Type B pancreatic cell (in vitro differentiated cells): ENCODE results near the gene ACTN4. TPM values are rescaled to one million over a fixed set of nuclear protein-coding genes. Genes with fewer than 3 reads are reported as not detected.
A peak's percentile ranks its signal among the peaks of the same experiment; 100 is the strongest.

Source experiments
- DNase-seq: peaks from one replicate; pipeline ENCODE4 v3.0.0; 2021; ENCODE audit warnings: mixed read lengths; ENCODE audit not compliant: unreplicated experiment; ENCODE audit errors: extremely low spot score
- H3K27ac Mint-ChIP-seq: 2 replicates; pipeline ENCODE4 v1.8.0; 2021; ENCODE audit warnings: mild to moderate bottlenecking, mixed read lengths
- H3K27me3 Mint-ChIP-seq: 2 replicates; pipeline ENCODE4 v1.8.0; 2021; ENCODE audit warnings: mixed read lengths
- H3K36me3 Mint-ChIP-seq: 2 replicates; pipeline ENCODE4 v1.8.0; 2021; ENCODE audit warnings: mixed read lengths
- H3K4me1 Mint-ChIP-seq: one replicate; pipeline ENCODE4 v1.8.0; 2021; ENCODE audit warnings: mixed read lengths; ENCODE audit not compliant: unreplicated experiment
- H3K4me3 Mint-ChIP-seq: 2 replicates; pipeline ENCODE4 v1.8.0; 2021; ENCODE audit warnings: mild to moderate bottlenecking, mixed read lengths
- H3K9me3 Mint-ChIP-seq: 2 replicates; pipeline ENCODE4 v1.8.0; 2021; ENCODE audit warnings: mixed read lengths
- total RNA-seq: library from RNA; stranded (reverse); gene quantifications from 2 replicates; pipeline ENCODE4 v1.2.1, GENCODE V29; 2021; ENCODE audit warnings: low replicate concordance
- TF ChIP-seq, protein P1 (sequence below): fragments of 200-600 bp; sonication (generic); conservative IDR thresholded peaks from 2 replicates; pipeline ENCODE4 v1.5.0; 2021; ENCODE audit warnings: antibody characterized with exemption, mild to moderate bottlenecking

The ACTN4 gene
- total RNA-seq, 1 donor from 2014 or later: 475 TPM

DNA sequence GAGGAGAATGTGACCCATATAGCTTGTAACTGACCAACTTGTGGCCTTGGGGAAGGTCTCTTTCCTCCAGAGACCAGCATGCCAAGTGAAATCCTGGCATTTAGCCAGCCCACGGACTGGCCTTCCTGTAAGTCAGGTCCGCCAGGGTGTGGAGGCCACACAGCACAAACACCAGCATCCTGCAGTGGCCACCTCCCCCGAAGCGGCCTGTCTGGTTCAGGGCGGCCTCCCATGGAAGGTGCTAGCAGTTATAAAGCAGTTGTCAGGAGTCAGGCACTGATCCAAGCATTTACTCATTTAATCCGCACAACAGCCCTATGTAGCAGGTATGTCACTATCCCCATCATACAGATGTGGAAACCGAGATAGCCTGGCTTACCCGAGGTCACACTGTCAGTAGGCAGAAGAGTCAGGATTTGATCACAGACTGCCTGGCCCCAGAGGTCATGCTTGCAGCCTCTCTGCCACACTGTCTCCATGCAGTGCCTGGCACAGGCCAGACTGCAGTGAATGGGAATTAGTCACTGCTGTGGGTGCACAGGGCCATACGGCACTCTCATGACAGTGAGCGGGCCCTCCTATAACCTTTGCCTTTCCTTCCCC lies 60.2 kb downstream of the ACTN4 start:
- H3K27ac Mint-ChIP-seq: peak overlapping the region; percentile 9
- no peaks in the 10 kb centered on the region for H3K9me3 Mint-ChIP-seq
- no peaks in the 10 kb centered on the region for H3K4me1 Mint-ChIP-seq
- no peak for DNase-seq
- H3K36me3 Mint-ChIP-seq: peaks cover 15% of the 10 kb centered on the region
- H3K27me3 Mint-ChIP-seq: no peaks in the 10 kb centered on the region
- TF ChIP-seq, protein P1, sequence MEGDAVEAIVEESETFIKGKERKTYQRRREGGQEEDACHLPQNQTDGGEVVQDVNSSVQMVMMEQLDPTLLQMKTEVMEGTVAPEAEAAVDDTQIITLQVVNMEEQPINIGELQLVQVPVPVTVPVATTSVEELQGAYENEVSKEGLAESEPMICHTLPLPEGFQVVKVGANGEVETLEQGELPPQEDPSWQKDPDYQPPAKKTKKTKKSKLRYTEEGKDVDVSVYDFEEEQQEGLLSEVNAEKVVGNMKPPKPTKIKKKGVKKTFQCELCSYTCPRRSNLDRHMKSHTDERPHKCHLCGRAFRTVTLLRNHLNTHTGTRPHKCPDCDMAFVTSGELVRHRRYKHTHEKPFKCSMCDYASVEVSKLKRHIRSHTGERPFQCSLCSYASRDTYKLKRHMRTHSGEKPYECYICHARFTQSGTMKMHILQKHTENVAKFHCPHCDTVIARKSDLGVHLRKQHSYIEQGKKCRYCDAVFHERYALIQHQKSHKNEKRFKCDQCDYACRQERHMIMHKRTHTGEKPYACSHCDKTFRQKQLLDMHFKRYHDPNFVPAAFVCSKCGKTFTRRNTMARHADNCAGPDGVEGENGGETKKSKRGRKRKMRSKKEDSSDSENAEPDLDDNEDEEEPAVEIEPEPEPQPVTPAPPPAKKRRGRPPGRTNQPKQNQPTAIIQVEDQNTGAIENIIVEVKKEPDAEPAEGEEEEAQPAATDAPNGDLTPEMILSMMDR: no peak
- no peak overlapping the region for H3K4me3 Mint-ChIP-seq

DNA sequence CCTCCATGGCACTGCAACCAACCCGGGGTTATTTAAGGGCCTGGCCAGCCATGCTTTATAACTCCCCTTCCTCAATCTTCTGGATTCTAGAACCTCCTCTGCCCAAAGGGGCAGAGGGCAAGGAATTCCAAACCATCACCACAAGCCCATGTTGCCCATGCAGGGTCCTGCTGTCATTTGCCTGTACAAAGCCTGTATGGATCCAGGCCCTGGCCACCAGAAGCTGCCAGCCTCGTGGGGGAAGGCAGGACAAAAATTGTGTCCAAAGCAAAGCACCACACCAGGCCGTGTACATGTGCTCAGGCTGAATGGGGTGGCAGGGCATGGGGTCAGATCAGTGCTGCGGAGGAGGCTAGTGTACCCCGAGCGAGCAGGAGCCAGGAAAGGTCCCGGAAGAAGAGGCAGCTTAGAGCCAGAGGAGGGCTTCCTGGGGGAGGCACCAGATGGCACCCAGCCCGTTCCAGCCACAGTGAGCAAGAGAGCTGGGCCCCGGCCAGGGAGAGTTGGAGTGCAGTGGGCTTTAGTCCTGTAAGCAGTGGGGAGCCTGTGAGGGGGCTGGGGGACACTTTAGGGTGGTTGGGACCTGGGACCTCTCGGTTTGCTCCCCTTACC lies 61.1 kb downstream of the ACTN4 start:
- H3K36me3 Mint-ChIP-seq: peaks cover 15% of the 10 kb centered on the region
- H3K27me3 Mint-ChIP-seq: no peaks in the 10 kb centered on the region
- DNase-seq: no peak
- H3K27ac Mint-ChIP-seq: no peak overlapping the region
- TF ChIP-seq, protein P1: no peak
- no peaks in the 10 kb centered on the region for H3K4me1 Mint-ChIP-seq
- H3K4me3 Mint-ChIP-seq: no peak overlapping the region
- no peaks in the 10 kb centered on the region for H3K9me3 Mint-ChIP-seq

DNA sequence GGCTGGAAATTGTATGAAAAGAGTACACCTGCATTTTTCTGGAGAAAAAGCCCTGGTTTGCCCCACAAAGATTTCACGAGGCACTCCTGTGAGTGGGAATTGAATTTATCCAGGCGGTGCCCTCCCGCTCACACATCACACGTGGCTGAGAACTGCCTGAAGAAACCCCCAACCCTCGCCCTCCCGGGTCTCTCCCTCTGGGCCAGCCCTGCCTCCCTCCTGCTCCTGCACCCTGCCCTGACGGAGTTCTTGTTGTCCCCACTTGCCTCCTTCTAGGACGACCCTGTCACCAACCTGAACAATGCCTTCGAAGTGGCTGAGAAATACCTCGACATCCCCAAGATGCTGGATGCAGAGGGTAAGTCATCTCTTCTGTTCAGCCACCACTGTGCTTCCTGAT lies 61.7 kb downstream of the ACTN4 start:
- Mint-ChIP-seq H3K27me3 (no peaks in the 10 kb centered on the region), H3K36me3 (peaks cover 18% of the 10 kb centered on the region), H3K4me1 (no peaks in the 10 kb centered on the region), H3K27ac (no peak overlapping the region), H3K4me3 (no peak overlapping the region), H3K9me3 (no peaks in the 10 kb centered on the region)
- TF ChIP-seq, protein P1: no peak
- no peak for DNase-seq

DNA sequence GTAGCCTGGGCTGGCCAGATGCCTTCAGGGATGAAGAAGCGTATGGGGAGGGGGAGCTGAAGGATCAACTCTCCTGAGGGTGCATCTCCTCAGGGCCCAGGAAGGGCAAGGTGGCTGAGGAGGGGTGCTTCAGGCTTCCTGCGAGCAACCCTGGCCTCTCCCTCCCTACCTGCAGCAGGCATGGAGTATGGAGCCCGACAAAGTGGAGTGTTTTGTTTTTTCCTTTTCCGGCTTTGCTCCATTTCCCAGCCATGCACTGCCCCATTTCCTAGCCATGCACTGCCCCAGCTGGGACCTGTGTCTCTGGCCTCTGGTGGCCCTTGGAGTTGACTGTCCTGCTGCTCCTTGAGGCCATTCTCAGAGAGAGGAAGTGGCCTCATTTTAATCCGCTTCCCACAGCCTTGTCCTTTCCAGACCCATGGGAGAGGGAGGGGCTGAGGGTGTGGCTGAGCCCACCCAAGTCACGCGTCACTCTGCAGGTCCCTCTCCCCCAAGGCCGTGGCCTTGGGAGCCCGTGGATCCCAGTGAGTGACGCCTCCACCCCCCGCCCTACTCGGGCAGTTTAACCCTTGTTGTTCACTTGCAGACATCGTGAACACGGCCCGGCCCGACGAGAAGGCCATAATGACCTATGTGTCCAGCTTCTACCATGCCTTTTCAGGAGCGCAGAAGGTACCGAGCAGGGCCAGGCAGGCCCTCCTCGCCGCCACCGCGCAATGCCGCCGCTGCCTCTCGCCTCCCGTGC lies 62.4 kb downstream of the ACTN4 start:
- H3K4me1 Mint-ChIP-seq: no peaks in the 10 kb centered on the region
- peaks cover 15% of the 10 kb centered on the region for H3K36me3 Mint-ChIP-seq
- no peaks in the 10 kb centered on the region for H3K9me3 Mint-ChIP-seq
- H3K27me3 Mint-ChIP-seq: no peaks in the 10 kb centered on the region
- no peak overlapping the region for H3K4me3 Mint-ChIP-seq
- TF ChIP-seq, protein P1: no peak
- H3K27ac Mint-ChIP-seq: peak overlapping the region; percentile 89
- DNase-seq: no peak

DNA sequence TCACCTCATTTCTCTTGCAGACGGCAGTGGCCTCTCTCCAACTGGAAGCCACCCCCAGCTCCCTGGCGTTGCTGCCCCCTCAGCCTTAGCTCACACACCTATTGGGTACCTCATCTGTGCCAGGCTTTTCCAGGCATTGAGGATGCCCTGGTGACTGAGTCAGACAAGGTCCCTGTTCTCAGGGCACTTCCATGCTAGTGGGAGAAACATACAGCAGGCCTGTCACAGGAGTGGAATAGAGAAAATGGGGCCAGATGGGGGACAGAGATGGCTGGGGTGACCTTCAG lies 62.9 kb downstream of the ACTN4 start:
- Mint-ChIP-seq H3K27me3 (no peaks in the 10 kb centered on the region), H3K36me3 (peaks cover 15% of the 10 kb centered on the region), H3K4me1 (no peaks in the 10 kb centered on the region), H3K4me3 (no peak overlapping the region), H3K27ac (peak overlapping the region; percentile 89), H3K9me3 (no peaks in the 10 kb centered on the region)
- TF ChIP-seq, protein P1: no peak
- no peak for DNase-seq
